PC-9 (cell line): ENCODE measurements around the gene EGLN1. TPM values are rescaled to one million over a fixed set of nuclear protein-coding genes. Genes with fewer than 3 reads are reported as not detected.

ENCODE experiments used
- BruUV-seq: library from RNA; stranded (reverse); fragments of 400-500 nt; replicated peaks from 2 replicates; lab custom pipeline; 2021; lab: Mats Ljungman, UMichigan
- CTCF ChIA-PET: fragments of 300-600 bp; sonication (Branson Sonifier 250); formaldehyde crosslinking; loops from one replicate; lab custom pipeline; 2022; ENCODE audit warnings: antibody characterized with exemption; lab: Charles Lee
- POLR2A ChIA-PET: fragments of 300-600 bp; sonication (Branson Sonifier 250); formaldehyde crosslinking; loops from one replicate; lab custom pipeline; 2022; ENCODE audit warnings: antibody characterized with exemption; ENCODE audit not compliant: unreplicated experiment; lab: Charles Lee
- DNase-seq, 2 experiments: peaks; one replicate each; pipeline versions ENCODE4 v3.0.0 to v3.0.0-alpha.2; 2015 to 2022; ENCODE audit warnings: mixed read lengths in 1 of 2
- H2AFZ ChIP-seq: fragments of 200-600 bp; sonication (generic); 2 replicates; pipeline ENCODE4 v1.8.1; 2017; ENCODE audit warnings: antibody characterized with exemption
- H3F3A ChIP-seq: fragments of 200-600 bp; sonication (generic); 2 replicates; pipeline ENCODE4 v1.8.1; 2017; ENCODE audit warnings: antibody characterized with exemption, mild to moderate bottlenecking, low read depth; ENCODE audit not compliant: insufficient read depth
- H3K27ac ChIP-seq: fragments of 200-600 bp; sonication (generic); 2 replicates; pipeline ENCODE4 v1.6.1; 2016; ENCODE audit warnings: mixed run types
- H3K27me3 ChIP-seq: fragments of 200-600 bp; sonication (generic); 2 replicates; pipeline ENCODE4 v1.6.1; 2016; ENCODE audit warnings: low read depth, mixed run types; ENCODE audit not compliant: insufficient read depth
- H3K36me3 ChIP-seq: fragments of 200-600 bp; sonication (generic); 2 replicates; pipeline ENCODE4 v1.6.1; 2016; ENCODE audit warnings: low read depth, mixed run types
- H3K4me1 ChIP-seq: fragments of 200-600 bp; sonication (generic); replicated peaks from 2 replicates; pipeline ENCODE4 v1.6.1; 2016; ENCODE audit warnings: mixed run types; ENCODE audit not compliant: insufficient read depth
- H3K4me2 ChIP-seq: fragments of 200-600 bp; sonication (generic); 2 replicates; pipeline ENCODE4 v1.6.1; 2017; ENCODE audit warnings: mixed run types
- H3K4me3 ChIP-seq: fragments of 200-600 bp; sonication (generic); 2 replicates; pipeline ENCODE4 v1.6.1; 2016; ENCODE audit warnings: mixed run types
- H3K79me2 ChIP-seq: fragments of 200-600 bp; sonication (generic); 2 replicates; pipeline ENCODE4 v1.6.1; 2017; ENCODE audit warnings: low read depth, mixed run types
- H3K9me2 ChIP-seq: fragments of 200-600 bp; sonication (generic); 2 replicates; pipeline ENCODE4 v1.8.1; 2017; ENCODE audit warnings: mild to moderate bottlenecking; ENCODE audit not compliant: insufficient read depth
- H3K9me3 ChIP-seq: fragments of 200-600 bp; sonication (generic); 2 replicates; pipeline ENCODE4 v1.8.1; 2016; ENCODE audit warnings: low read depth; ENCODE audit not compliant: insufficient read depth
- H4K20me1 ChIP-seq: fragments of 200-600 bp; sonication (generic); 2 replicates; pipeline ENCODE4 v1.8.1; 2017; ENCODE audit not compliant: insufficient read depth
- CTCF ChIP-seq: fragments of 200-600 bp; sonication (generic); conservative IDR thresholded peaks from 2 replicates; pipeline ENCODE4 v1.6.1; 2017; ENCODE audit warnings: mixed run types, antibody characterized with exemption, mild to moderate bottlenecking, moderate library complexity
- EZH2 ChIP-seq: fragments of 200-600 bp; sonication (generic); IDR thresholded peaks from 2 replicates; pipeline ENCODE4 v1.8.0; 2017; ENCODE audit warnings: antibody characterized with exemption, low read depth
- intact Hi-C: fragments of 100-400 bp; cut with micrococcal nuclease; formaldehyde crosslinking; loops from one replicate; pipeline ENCODE4 v1.10.0; 2022; ENCODE audit not compliant: unreplicated experiment
- total RNA-seq: library from RNA; stranded (reverse); gene quantifications from 2 replicates; pipeline ENCODE4 v1.2.3, GENCODE V29; 2021

Gene EGLN1
- total RNA-seq, 1 experiment from 2014 or later, result 18.8 TPM

GRCh38 chr1:231422798-231423309 lies 767 bp upstream of the EGLN1 start:
- Histone ChIP-seq H4K20me1 (no peaks in the 10 kb centered on the region), H3K27ac (peak overlapping the region; percentile 65), H3K27me3 (no peaks in the 10 kb centered on the region), H3F3A (peaks cover 8% of the 10 kb centered on the region), H3K9me3 (no peaks in the 10 kb centered on the region), H3K4me2 (peak overlapping the region; percentile 79), H3K4me1 (peaks cover 34% of the 10 kb centered on the region), H3K79me2 (peaks cover 34% of the 10 kb centered on the region), H2AFZ (peak overlapping the region; percentile 82), H3K4me3 (peak overlapping the region; percentile 54), H3K9me2 (no peaks in the 10 kb centered on the region), H3K36me3 (no peaks in the 10 kb centered on the region)
- TF ChIP-seq CTCF, result no peak
- no peak for TF ChIP-seq EZH2
- ChIA-PET CTCF (interaction anchor here (0.6 kb wide), 1 partner anchor 465 kb away, joined by 5 read pairs; no protein-coding TSS in a partner anchor), POLR2A (no interaction called here)
- TSS peak; percentile 84 for BruUV-seq
- no peak for DNase-seq
- intact Hi-C loops, result loop anchor here (1.0 to 2.0 kb wide), 2 partner anchors 84 to 105 kb away; partner anchors contain the start of genes SPRTN and TSNAX

DNA sequence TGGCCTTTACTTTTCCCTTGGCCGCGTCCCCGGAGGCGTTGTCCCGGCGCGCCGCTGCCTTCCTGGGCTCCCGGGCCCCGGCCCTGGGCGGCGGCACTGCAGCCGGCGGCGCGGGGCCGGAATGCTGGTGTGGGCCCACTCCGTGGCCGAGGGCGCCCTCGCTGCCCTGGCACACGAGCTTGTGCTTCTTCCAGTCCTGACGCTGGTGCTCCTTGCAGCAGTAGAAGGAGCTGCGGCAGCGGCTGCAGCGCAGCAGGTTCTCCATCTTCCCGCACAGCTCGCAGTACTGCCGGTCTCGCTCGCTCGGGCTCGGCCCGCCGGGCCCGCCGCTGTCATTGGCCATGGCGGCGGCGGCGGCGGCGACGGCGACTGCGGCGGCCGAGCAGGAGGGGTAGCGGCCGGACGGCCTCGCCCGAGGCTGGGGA lies 529 bp downstream of the EGLN1 start:
- Histone ChIP-seq H3K4me1 (peaks cover 47% of the 10 kb centered on the region), H3K27me3 (no peaks in the 10 kb centered on the region), H3K27ac (peak overlapping the region; percentile 44; the same call in 1 of the 2 replicates), H4K20me1 (no peaks in the 10 kb centered on the region), H3K9me3 (no peaks in the 10 kb centered on the region), H3K9me2 (no peaks in the 10 kb centered on the region), H3K4me3 (peak overlapping the region; percentile 89), H3K36me3 (no peaks in the 10 kb centered on the region), H3F3A (peaks cover 8% of the 10 kb centered on the region), H2AFZ (peak overlapping the region; percentile 86; the same call in 1 of the 2 replicates), H3K79me2 (peaks cover 47% of the 10 kb centered on the region), H3K4me2 (peak overlapping the region; percentile 96; the same call in 1 of the 2 replicates)
- CTCF ChIA-PET, result interaction anchor here (0.5 kb wide), 1 partner anchor 64 kb away, joined by 3 read pairs; no protein-coding TSS in a partner anchor
- no TSS peak for BruUV-seq
- DNase-seq, result peak; percentile 42 to 49
- intact Hi-C loops, result loop anchor here (2.0 kb wide), 2 partner anchors 27 to 63 kb away; no protein-coding TSS in a partner anchor
- TF ChIP-seq CTCF (no peak), EZH2 (no peak)
- POLR2A ChIA-PET, result interaction anchor here (0.7 to 1.0 kb wide), 2 partner anchors 84 to 125 kb away, joined by 3 to 4 read pairs; partner anchors contain the start of gene SPRTN

- Histone ChIP-seq H2AFZ (peak overlapping the region; percentile 86), H3F3A (peaks cover 8% of the 10 kb centered on the region), H3K4me3 (peak overlapping the region; percentile 89), H3K79me2 (peaks cover 52% of the 10 kb centered on the region), H3K4me2 (peak overlapping the region; percentile 96), H3K9me3 (no peaks in the 10 kb centered on the region), H3K4me1 (peaks cover 48% of the 10 kb centered on the region), H4K20me1 (no peaks in the 10 kb centered on the region), H3K36me3 (no peaks in the 10 kb centered on the region), H3K9me2 (no peaks in the 10 kb centered on the region), H3K27me3 (no peaks in the 10 kb centered on the region), H3K27ac (0 out of 2 replicates have a peak overlapping the region, but pooled peaks have one; percentile 18)
- ChIA-PET POLR2A (interaction anchor here (0.6 to 1.0 kb wide), 3 partner anchors 83 to 739 kb away, joined by 3 to 5 read pairs (median 4); partner anchors contain the start of gene SPRTN), CTCF (interaction anchor here (0.5 kb wide), 1 partner anchor 64 kb away, joined by 3 read pairs; no protein-coding TSS in a partner anchor)
- no TSS peak for BruUV-seq
- peak; percentile 43 to 49 for DNase-seq
- intact Hi-C loops, result loop anchor here (2.0 kb wide), 2 partner anchors 26 to 62 kb away; no protein-coding TSS in a partner anchor
- TF ChIP-seq CTCF (no peak), EZH2 (no peak)
These were observed 1.0 kb downstream of the EGLN1 start for GRCh38 chr1:231420959-231421545.
